Measurements from ENCODE around the gene ZSWIM3.

Gene ZSWIM3

GRCh38 chr20:45833030-45833882, 24.2 kb upstream of the ZSWIM3 start, which contains the start of gene SNX21:
TSS of gene SNX21 (plus strand) at chr20:45833799. CDS start at chr20:45833920, 121 bp downstream.
- DNase-seq: no peak

DNA sequence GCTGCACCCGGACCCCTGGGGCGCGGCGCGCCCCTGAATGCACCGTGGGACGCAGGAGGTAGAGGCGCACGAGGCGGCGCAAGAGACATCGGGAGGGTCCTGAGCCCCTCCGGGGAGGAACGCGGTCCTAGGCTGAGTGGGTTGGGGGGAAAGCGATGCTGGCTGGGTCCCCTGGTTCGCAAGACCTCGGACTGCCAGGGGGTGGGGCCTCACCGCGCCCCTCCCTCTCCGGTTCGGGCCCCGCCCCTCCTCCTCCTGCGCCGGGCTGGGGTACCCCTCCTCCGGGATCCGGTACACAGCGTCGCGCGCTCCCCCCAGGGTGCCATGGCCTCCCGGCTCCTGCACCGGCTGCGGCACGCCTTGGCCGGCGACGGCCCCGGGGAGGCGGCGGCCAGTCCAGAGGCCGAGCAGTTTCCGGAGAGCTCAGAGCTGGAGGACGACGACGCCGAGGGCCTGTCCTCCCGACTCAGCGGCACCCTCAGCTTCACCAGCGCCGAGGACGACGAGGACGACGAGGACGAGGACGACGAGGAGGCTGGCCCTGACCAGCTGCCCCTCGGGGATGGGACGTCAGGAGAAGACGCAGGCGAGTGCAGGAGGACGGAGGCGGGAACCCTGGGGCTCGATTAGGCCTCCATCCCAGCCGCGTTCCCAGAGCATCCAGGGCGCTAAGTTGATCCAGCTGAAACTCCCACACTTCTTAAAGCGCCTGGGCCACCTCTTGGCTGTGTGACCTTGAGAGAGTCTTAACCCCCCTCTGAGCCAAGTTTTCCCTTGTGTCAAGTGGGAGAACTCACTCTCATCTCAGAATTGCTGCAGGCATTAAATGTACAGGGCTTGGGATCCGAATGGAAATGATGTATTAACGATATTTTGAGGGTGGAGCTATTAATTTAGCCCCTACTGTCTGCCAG, 23.3 kb upstream of the ZSWIM3 start:
- no peak for DNase-seq

GRCh38 chr20:45834797-45835161, 22.6 kb upstream of the ZSWIM3 start:
- no peak for DNase-seq

DNA sequence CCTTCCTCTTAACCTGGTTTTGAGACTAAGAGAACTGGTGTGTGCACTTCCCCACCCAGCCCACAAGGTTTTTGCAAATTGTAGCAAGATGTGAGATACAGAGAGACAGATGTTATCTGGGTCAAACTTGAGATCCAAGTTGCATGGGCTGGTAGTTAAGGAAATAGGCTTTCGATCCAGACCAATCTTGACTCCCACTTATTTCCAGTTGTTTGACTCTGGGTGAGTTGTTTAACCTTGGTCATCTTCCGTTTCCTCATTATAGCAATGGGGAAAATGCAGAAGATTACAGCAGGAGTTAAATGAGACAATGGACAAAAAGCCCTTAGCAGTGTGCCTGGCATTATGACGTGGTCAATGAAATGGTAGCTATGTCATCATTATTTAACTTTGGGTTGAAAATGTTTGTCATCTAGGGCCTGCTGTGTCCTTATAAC, 22.1 kb upstream of the ZSWIM3 start:
- DNase-seq: no peak

DNA sequence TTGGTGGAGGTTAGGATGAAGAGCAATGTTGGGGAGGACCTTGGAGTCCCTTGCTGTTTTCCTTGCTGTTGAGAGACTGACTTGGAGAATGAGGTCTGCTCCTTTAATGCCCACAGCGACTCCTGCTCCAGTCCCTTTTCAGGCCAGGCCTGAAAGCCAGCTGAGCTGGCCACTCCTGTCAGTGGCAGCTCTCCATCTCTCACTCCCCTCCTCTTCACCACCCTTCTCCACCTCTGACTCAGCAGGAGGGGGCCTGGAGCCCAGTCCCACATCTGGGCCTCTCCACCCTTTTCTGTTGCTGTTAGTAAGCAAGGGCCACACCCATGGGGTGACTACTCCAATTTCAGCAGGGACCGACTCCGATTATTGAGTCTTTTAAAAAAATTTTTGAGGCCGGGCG, 21.6 kb upstream of the ZSWIM3 start:
- DNase-seq: no peak

GRCh38 chr20:45836841-45837240, 20.6 kb upstream of the ZSWIM3 start:
- DNase-seq: no peak

DNA sequence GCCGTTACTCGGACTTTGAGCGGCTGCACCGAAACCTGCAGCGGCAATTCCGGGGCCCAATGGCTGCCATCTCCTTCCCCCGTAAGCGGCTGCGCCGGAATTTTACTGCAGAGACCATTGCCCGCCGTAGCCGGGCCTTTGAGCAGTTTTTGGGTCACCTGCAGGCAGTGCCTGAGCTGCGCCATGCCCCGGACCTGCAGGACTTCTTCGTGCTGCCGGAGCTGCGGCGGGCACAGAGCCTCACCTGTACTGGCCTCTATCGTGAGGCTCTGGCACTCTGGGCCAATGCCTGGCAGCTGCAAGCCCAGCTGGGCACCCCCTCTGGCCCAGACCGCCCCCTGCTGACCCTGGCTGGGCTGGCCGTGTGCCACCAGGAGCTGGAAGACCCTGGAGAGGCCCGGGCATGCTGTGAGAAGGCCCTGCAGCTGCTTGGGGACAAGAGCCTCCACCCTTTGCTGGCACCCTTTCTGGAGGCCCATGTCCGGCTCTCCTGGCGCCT, 16.7 kb upstream of the ZSWIM3 start:
- no peak for DNase-seq

DNA sequence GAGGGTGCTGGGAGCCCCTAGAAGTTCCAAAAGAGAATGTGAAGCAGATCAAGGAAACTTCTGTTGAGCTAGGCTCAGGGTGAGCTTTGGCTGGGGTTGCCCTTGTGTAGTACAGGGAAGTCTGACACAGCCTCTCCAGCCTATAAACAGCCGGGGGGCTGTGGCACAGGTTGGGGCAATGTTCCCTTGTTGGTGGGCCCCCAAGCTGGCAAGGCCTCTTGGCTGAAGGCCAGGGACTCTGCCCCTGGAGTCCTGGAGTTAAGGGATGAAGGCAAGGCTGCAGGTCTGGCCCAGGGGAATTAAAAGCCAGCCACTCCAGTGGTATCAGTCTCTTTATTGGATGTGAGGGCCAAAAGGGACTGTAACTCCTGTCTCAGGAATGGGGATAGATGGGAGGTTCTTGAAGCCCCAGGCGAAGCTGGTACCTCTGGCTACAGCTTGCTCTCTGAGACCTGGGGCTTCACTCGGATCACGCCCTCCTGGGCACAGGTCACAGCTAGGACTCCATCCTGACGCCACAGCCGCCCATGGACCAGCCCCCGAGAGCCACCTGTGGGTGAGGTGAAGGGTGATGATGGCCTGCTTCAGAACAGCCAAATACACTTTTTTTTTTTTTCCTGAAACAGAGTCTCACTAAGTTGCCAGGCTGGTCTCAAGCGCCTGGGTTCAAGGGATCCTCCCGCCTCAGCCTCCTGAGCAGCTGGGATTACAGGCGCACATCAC, 15.8 kb upstream of the ZSWIM3 start:
- DNase-seq: no peak

DNA sequence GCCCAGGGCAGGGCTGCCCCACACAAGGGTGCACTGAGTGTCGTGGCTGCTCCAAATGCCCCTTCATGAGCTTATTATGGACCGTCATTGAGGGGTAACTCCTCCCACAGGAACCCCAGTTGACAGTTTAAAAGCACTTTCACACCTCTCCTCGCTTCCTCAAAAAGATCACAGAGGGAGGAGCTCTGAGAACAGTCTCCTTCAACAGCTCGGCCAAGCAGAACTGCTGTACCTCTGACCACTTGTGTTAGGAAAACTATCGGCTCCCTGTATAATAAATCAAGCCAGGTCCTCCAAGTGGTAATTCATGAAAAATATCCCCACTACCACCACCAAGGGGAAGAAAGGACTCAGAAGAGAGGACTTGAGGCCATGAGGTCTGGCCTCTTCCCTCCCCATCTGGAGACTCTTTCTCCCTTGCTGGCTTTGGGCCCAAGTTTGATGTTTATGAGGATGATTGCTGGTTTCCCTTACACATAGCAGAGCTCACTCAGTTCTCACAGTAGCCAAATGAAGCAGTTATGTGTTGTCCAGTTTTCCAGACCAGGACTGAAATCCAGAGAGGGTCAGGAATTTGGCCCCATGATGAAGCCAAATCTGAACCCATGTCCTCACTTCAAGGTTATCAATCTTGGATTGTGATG, 15.1 kb upstream of the ZSWIM3 start:
- DNase-seq: no peak

GRCh38 chr20:45843506-45843905, 13.9 kb upstream of the ZSWIM3 start:
- DNase-seq: no peak

- DNase-seq: no peak
Observed at GRCh38 chr20:45845452-45845851, 12.0 kb upstream of the ZSWIM3 start.

DNA sequence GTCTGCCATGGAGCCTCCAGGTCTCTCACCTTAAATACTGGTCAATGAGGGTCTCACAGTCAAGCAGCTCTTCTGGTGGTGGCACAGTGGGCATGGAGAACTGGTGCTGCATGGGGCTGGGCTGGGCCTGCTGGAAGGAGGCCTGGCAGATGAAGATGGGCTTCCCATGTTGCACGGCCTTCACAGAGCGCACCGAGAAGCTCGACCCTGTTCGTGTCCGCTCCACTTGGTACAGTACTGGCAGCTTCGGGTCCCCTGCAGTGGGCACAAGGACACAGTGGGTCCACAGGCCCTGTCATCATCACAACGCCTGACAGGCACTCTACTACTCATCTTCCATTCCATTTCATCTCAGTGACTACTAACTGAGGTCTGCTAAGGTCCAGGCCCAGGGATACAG, 9.0 kb upstream of the ZSWIM3 start:
- no peak for DNase-seq

DNA sequence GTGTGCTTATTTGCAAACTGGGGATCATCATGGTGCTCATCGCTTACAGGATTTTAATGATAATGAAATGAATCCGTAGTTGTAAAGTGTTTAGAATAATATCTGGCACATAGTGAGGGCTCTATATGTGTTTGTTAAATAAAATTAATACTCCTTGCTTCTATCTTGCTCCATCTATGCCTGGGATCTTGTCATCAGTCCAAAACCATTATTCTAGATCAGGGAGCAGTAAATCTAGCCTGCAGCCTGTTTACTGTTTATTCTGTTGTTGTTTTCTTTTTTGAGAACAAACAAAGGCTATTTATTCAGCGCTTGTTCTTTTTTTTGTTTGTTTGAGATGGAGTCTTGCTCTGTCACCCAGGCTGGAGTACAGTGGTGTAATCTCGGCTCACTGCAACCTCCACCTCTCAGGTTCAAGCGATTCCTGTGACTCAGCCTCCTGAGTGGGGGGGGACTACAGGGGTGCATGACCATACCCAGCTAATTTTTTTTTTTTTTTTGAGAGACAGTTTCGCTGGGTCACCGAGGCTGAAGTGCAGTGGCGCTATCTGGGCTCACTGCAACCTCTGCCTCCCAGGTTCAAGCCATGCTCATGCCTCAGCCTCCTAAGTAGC, 8.3 kb upstream of the ZSWIM3 start:
- no peak for DNase-seq

DNA sequence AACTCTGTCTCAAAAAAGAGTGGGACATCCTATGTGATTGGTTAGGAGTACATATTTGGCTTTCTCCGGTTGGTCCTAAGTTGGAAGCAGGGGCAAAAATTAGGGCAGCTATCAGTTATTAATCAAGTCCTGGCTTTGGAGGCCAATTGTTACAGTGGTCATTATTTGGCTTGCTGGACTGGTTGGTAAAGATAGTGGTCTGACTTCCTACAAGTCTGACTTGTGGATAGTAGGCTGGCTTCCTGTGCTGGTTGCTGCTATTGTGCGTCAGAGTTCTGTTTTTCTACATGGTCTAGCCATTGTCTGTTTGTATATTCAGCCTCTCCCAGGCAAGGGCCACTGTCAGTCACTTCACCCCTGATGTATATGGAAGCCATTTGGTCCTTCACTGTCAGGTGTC, 7.2 kb upstream of the ZSWIM3 start:
- DNase-seq: no peak

DNA sequence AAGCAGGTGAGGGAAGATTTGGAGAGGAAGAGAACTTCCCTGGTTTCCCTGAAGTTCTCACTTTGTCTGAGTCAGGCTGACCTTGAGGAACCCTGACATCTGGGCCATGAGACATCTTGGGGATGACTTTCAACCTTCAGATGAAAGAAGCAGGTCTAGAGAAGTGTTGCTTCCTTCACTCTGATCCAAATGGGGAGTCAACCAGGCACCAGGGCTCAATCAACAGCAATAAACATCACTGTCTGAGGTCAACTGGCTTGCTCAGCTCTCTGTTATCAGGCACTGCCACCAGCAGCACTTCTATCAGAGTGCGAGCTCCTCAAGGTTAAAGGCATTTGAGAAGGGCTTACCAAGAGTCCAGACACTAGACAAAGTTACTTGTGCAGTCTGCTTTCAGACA, 6.5 kb upstream of the ZSWIM3 start:
- DNase-seq: no peak

DNA sequence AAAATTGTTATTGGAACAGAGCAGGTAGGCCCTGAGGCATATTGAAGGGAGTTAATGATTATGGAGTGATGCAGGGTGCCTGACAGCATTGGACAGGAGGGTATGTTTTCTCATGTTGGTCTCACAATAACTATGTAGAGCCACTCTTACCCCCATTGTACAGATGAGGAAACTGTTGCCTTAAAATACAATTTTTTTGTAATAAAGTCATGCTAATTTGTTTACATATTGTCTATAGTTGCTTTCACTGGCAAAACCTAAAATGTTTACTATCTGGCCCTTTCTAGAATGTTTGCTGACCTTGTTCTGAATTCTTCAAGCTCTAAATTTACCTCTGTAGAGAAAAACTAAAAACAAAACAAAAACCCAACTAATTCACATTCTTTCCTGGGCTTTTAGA, 5.9 kb upstream of the ZSWIM3 start:
- DNase-seq: no peak

DNA sequence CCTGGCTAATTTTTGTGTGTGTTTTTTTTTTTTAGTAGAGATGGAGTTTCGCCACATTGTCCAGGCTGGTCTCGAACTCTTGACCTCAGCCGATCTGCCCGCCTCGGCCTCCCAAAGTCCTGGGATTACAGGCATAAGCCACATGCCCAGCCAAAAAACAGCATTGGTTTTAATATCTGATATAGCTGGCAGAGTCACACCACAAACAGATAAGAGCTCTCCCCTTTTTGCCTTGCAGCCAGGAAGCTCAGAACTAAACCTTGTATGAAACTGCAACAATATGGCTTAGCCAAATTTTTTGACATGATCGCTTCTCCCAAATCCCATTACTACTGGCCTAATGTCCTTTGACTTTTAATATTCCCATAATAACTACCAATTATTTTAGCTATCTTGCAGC, 5.1 kb upstream of the ZSWIM3 start:
- no peak for DNase-seq

- no peak for DNase-seq
Observed at GRCh38 chr20:45853484-45853883, 3.9 kb upstream of the ZSWIM3 start.

DNA sequence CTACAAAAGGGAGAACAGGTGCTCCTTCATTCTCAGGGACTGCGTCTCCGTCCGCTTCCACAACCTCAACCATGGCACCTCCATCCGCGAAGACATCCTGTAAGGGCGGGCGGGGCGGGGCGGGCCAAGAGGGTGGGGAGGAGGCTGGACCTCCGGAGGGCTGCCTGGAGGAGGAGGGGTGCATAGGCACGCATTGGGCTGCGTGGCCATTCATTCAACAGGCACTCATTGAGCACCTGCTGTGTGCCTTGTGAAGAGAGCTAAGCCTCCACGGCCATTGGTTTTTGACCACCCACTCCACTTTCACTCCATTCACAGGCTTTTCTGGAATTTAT, 435 bp downstream of the ZSWIM3 start:
- DNase-seq: no peak

GRCh38 chr20:45859916-45860315, 2.5 kb downstream of the ZSWIM3 start:
- DNase-seq: no peak

DNA sequence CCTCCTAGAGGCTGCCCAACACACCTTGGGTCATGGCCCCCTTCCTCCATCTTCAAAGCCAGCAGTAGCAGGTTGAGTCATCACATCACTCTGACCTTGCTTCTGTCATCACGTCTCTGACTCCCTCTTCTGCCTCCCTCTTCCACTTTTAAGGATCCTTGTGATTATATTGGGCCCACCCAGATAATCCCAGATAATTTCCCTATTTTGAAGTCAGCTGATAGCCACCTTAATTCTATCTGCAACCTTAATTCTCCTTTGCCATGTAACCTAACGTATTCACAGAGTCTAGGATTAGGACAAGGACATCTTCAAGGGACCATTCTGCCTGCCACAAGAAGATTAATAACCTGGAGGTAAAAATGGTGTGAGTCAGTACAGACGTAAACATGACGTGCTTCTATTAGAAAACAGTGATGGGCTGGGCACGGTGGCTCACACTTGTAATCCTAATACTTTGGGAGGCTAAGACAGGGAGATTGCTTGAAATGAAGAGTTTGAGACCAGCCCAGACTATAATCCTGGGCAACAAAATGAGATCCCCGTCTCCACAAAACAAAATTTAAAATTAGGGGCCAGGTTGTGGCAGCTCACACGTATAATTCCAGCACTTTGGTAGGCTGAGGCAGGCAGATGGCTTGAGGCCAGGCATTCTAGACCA, 3.3 kb downstream of the ZSWIM3 start:
- DNase-seq: no peak

Data from NCI-H1436 treated with DMSO at 0.1 percent for 48 hours (cell line).